GM12873 (cell line): ENCODE measurements around the gene ATXN2.

Experiments used
- TF ChIP-seq, protein P1 (sequence below): IDR thresholded peaks from 2 replicates; pipeline ENCODE4 v1.5.1; 2012; ENCODE audit warnings: low read depth, mild to moderate bottlenecking, moderate library complexity, low read length, control low read depth; ENCODE audit not compliant: insufficient read depth; ENCODE audit errors: missing control alignments

Gene ATXN2

GRCh38 chr12:111606767-111607230 is 7.7 kb upstream of the ATXN2 start:
- TF ChIP-seq, protein P1, sequence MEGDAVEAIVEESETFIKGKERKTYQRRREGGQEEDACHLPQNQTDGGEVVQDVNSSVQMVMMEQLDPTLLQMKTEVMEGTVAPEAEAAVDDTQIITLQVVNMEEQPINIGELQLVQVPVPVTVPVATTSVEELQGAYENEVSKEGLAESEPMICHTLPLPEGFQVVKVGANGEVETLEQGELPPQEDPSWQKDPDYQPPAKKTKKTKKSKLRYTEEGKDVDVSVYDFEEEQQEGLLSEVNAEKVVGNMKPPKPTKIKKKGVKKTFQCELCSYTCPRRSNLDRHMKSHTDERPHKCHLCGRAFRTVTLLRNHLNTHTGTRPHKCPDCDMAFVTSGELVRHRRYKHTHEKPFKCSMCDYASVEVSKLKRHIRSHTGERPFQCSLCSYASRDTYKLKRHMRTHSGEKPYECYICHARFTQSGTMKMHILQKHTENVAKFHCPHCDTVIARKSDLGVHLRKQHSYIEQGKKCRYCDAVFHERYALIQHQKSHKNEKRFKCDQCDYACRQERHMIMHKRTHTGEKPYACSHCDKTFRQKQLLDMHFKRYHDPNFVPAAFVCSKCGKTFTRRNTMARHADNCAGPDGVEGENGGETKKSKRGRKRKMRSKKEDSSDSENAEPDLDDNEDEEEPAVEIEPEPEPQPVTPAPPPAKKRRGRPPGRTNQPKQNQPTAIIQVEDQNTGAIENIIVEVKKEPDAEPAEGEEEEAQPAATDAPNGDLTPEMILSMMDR = no peak

- TF ChIP-seq, protein P1 = no peak
Observed at GRCh38 chr12:111605911-111606766, 7.0 kb upstream of the ATXN2 start.

DNA sequence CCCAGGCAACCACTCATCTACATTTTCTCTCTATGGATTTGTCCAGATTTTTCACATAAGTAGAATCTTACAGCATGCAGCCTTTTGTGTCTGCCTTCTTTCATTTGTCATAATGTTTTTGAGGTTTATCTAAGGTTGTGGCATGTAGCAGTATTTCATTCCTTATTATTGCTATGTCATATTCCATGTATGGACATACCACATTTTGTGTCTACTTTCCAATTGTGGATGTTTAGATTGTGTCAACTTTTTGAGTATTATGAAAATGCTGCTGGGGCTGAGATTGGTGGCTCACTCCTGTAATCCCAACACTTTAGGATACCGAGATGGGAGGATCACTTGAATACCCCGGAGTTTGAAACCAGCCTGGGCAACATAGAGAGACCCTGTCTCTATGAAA is 3.2 kb upstream of the ATXN2 start:
- TF ChIP-seq, protein P1 = no peak

DNA sequence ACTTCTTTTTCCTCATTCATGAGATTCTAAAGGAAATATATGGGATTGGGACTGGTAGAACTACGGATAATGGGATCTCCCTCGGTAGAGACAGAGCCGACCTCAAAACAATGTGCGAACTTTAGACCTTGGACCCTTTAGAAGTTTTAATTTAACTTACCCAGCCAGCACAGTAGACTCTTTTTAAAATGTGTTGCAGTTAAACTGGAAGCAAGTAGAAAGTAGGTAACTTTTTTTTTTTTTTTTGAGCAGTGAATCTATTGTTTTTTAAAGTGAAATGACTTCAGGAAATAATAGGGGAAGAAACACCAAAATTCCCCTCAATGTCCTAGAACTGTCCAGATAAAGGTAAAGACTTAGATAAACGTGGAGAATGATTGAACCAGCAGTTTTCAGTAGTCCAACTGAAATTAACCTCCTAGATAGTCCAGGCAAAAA is 1.1 kb upstream of the ATXN2 start:
- TF ChIP-seq, protein P1 = no peak

DNA sequence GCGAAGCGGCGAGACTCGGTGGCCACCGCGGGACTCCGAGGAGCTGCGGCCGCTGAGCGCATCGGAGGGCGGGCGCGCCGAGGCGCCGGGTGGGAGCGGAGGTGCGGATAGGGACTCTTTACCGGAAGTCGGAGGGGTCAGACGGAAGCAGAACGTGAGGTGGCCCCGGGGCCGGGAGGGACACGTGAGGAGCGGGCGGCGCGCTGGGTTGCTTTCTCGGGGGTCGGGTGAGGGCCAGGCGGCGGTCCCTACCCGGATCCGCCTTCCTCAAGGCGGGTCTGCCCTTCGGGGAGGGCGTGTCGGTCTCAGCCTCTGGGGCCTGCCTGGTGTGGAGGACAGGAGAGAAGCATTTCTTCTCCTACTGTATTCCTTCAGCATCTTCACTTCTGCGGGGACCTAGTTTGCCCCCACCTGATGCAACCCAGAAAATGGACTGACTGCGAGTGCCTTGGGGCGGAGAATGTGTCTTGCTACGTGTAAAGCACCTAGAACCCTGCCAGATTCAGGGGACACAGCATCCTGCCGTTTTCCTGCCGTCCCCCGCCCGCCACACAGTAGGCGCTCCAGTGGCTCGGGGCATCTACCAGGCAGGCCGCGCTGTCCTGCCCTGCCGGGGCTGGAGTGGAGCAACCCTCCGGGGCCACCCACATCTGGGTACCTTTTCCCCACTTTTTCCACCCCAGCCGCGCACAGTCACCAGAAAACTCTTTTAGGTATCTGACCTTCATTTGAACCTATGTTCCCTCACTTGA is 514 bp upstream of the ATXN2 start:
- TF ChIP-seq, protein P1 = no peak

GRCh38 chr12:111597831-111598636 is 1.1 kb downstream of the ATXN2 start:
- TF ChIP-seq, protein P1 = no peak
